ENCODE data around the gene PANK4.

Gene PANK4

GRCh38 chr1:2528016-2528415 is 1.6 kb upstream of the PANK4 start:
- no peak for DNase-seq

- no peak for DNase-seq
Observed at GRCh38 chr1:2527556-2527860, 1.1 kb upstream of the PANK4 start.

- no peak for DNase-seq
Observed at GRCh38 chr1:2526824-2527555, 594 bp upstream of the PANK4 start.

- no peak for DNase-seq
Observed at GRCh38 chr1:2525572-2525919, 850 bp downstream of the PANK4 start.

GRCh38 chr1:2523891-2524609 is 2.3 kb downstream of the PANK4 start:
- DNase-seq: no peak

- DNase-seq: no peak
Observed at GRCh38 chr1:2523191-2523890, 3.1 kb downstream of the PANK4 start.

GRCh38 chr1:2522230-2522629 is 4.2 kb downstream of the PANK4 start:
- DNase-seq: no peak

GRCh38 chr1:2520806-2521205 is 5.6 kb downstream of the PANK4 start:
- no peak for DNase-seq

GRCh38 chr1:2520206-2520605 is 6.2 kb downstream of the PANK4 start:
- DNase-seq: no peak

- no peak for DNase-seq
Observed at GRCh38 chr1:2519729-2520128, 6.7 kb downstream of the PANK4 start.

GRCh38 chr1:2519029-2519685 is 7.2 kb downstream of the PANK4 start:
- no peak for DNase-seq

- no peak for DNase-seq
Observed at GRCh38 chr1:2518528-2518927, 7.9 kb downstream of the PANK4 start.

GRCh38 chr1:2517966-2518365 is 8.4 kb downstream of the PANK4 start:
- DNase-seq: no peak

GRCh38 chr1:2516946-2517345 is 9.4 kb downstream of the PANK4 start:
- DNase-seq: no peak

GRCh38 chr1:2516124-2516523 is 10.3 kb downstream of the PANK4 start:
- no peak for DNase-seq

GRCh38 chr1:2515763-2516080 is 10.7 kb downstream of the PANK4 start:
- no peak for DNase-seq

- DNase-seq: no peak
Observed at GRCh38 chr1:2514863-2515762, 11.3 kb downstream of the PANK4 start.

- DNase-seq: no peak
Observed at GRCh38 chr1:2513939-2514652, 12.3 kb downstream of the PANK4 start.

GRCh38 chr1:2512862-2513421 is 13.5 kb downstream of the PANK4 start:
- DNase-seq: no peak

- DNase-seq: no peak
Observed at GRCh38 chr1:2510366-2511155, 15.8 kb downstream of the PANK4 start.

GRCh38 chr1:2509589-2509988 is 16.8 kb downstream of the PANK4 start:
- no peak for DNase-seq
